Mesenchymal stem cell (in vitro differentiated cells and primary cell): ENCODE measurements around the gene KRT23.

ENCODE experiments used
- DNase-seq: peaks from one replicate; pipeline ENCODE4 v3.0.0-alpha.2; 2013
- H2AFZ ChIP-seq: one replicate; pipeline ENCODE4 v1.6.1; 2013; ENCODE audit warnings: low read depth, mild to moderate bottlenecking, control low read depth, inconsistent platforms, low read length, moderate library complexity
- H2AK5ac ChIP-seq: 2 replicates; pipeline ENCODE4 v1.6.1; 2013; ENCODE audit warnings: low read length, moderate library complexity, mild to moderate bottlenecking, inconsistent platforms; ENCODE audit not compliant: severe bottlenecking
- H2BK120ac ChIP-seq: one replicate; pipeline ENCODE4 v1.6.1; 2013; ENCODE audit warnings: low read depth, mild to moderate bottlenecking, inconsistent platforms, low read length, moderate library complexity
- H2BK12ac ChIP-seq, 2 experiments: one replicate each; pipeline ENCODE4 v1.6.1; 2013; ENCODE audit warnings: inconsistent platforms in 2 of 2, low read length in 2 of 2, mild to moderate bottlenecking in 2 of 2, moderate library complexity in 2 of 2, control low read depth in 1 of 2
- H2BK15ac ChIP-seq: one replicate; pipeline ENCODE4 v1.6.1; 2013; ENCODE audit warnings: mild to moderate bottlenecking, low read depth, inconsistent platforms; ENCODE audit not compliant: poor library complexity, severe bottlenecking
- H2BK5ac ChIP-seq: 2 replicates; pipeline ENCODE4 v1.6.1; 2013; ENCODE audit warnings: low read depth, mild to moderate bottlenecking, low read length, control low read depth, inconsistent platforms; ENCODE audit not compliant: poor library complexity, severe bottlenecking
- H3K14ac ChIP-seq, 2 experiments: one replicate each; pipeline ENCODE4 v1.6.1; 2013; ENCODE audit warnings: inconsistent platforms in 2 of 2, low read length in 2 of 2, control low read depth in 1 of 2, mild to moderate bottlenecking in 1 of 2, moderate library complexity in 1 of 2
- H3K18ac ChIP-seq, 2 experiments: one replicate each; pipeline ENCODE4 v1.6.1; 2013; ENCODE audit warnings: inconsistent platforms in 2 of 2, low read length in 2 of 2, control low read depth in 1 of 2, low read depth in 1 of 2, mild to moderate bottlenecking in 1 of 2
- H3K23ac ChIP-seq, 2 experiments: one replicate each; pipeline ENCODE4 v1.6.1; 2013; ENCODE audit warnings: inconsistent platforms in 2 of 2, low read length in 2 of 2, mild to moderate bottlenecking in 2 of 2, moderate library complexity in 2 of 2, control low read depth in 1 of 2
- H3K27ac ChIP-seq: 2 replicates; pipeline ENCODE4 v1.5.1; 2013; ENCODE audit warnings: mild to moderate bottlenecking, moderate library complexity, low read length, control low read depth, inconsistent platforms; ENCODE audit not compliant: poor library complexity, severe bottlenecking
- H3K27me3 ChIP-seq, 2 experiments: 2 replicates each; pipeline versions ENCODE4 v1.6.1 to v1.7.0; 2013; ENCODE audit warnings: low read length in 2 of 2, mild to moderate bottlenecking in 2 of 2, moderate library complexity in 2 of 2, control low read depth in 1 of 2, inconsistent platforms in 1 of 2; ENCODE audit not compliant: control insufficient read depth in 1 of 2, insufficient read depth in 1 of 2
- H3K36me3 ChIP-seq, 2 experiments: 2 replicates each; pipeline versions ENCODE4 v1.6.1 to v1.7.0; 2013; ENCODE audit warnings: low read length in 2 of 2, control low read depth in 1 of 2, inconsistent platforms in 1 of 2, low read depth in 1 of 2, mild to moderate bottlenecking in 1 of 2; ENCODE audit not compliant: insufficient read depth in 2 of 2, control insufficient read depth in 1 of 2
- H3K4ac ChIP-seq, 2 experiments: one replicate each; pipeline ENCODE4 v1.6.1; 2013; ENCODE audit warnings: inconsistent platforms in 2 of 2, low read length in 2 of 2, mild to moderate bottlenecking in 2 of 2, moderate library complexity in 2 of 2, control low read depth in 1 of 2, low read depth in 1 of 2
- H3K4me1 ChIP-seq: 2 replicates; pipeline ENCODE4 v1.6.1; 2013; ENCODE audit warnings: low read depth, low read length, control low read depth; ENCODE audit not compliant: control insufficient read depth, insufficient read depth
- H3K4me2 ChIP-seq: 2 replicates; pipeline ENCODE4 v1.6.1; 2013; ENCODE audit warnings: low read length, mild to moderate bottlenecking, inconsistent platforms; ENCODE audit not compliant: poor library complexity, severe bottlenecking
- H3K4me3 ChIP-seq, 2 experiments: 2 replicates each; pipeline versions ENCODE4 v1.5.1 to v1.7.0; 2013; ENCODE audit warnings: low read length in 2 of 2, mild to moderate bottlenecking in 2 of 2, control low read depth in 1 of 2, low read depth in 1 of 2; ENCODE audit not compliant: insufficient read depth in 1 of 2
- H3K79me1 ChIP-seq: replicated peaks from 2 replicates; pipeline ENCODE4 v1.6.1; 2013; ENCODE audit warnings: mild to moderate bottlenecking, control low read depth, low read length, inconsistent platforms; ENCODE audit not compliant: poor library complexity, severe bottlenecking
- H3K9ac ChIP-seq: 2 replicates; pipeline ENCODE4 v1.7.0; 2013; ENCODE audit warnings: mild to moderate bottlenecking, low read length, moderate library complexity
- H3K9me3 ChIP-seq: 2 replicates; pipeline ENCODE4 v1.7.0; 2013; ENCODE audit warnings: mild to moderate bottlenecking, low read length; ENCODE audit not compliant: control insufficient read depth
- H4K8ac ChIP-seq: one replicate; pipeline ENCODE4 v1.6.1; 2013; ENCODE audit warnings: inconsistent platforms, mild to moderate bottlenecking, low read length, moderate library complexity
- H4K91ac ChIP-seq: one replicate; pipeline ENCODE4 v1.6.1; 2013; ENCODE audit warnings: mild to moderate bottlenecking, low read length, inconsistent platforms
- WGBS: methylation state at CpG from one replicate; pipeline ENCODE4 v1.1.7; 2013; ENCODE audit warnings: mixed read lengths; 5-methylcytosine and 5-hydroxymethylcytosine counted together

The KRT23 gene

DNA sequence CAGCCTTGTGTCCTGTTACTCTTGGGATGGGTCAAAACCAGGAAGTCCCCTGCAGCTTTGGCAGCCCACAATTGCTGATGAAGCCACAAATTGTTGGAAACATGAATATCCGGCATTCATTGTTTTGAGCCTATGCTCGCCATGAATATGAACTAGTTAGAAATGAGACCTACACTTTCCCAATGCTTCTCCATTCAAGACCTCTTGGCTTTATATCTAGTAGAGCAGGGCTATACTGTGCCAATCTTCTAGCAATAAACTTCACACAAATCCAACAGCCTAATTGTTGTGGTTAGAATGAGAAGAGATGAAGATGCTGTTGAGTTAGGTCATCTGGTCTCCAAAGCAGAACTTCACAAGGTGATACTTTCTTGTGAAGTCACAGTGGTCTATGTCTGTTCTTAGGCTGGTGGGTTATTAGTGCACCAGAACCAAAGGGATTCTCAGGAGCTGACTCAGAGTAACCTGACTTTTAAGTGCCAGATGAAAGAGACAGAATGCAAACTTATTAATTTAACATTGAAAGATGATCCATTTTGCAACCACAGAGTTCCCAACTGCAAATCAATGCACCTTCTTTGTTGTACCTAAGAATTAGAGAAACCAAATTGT is 13.7 kb upstream of the KRT23 start:
- no peak overlapping the region for H3K23ac ChIP-seq
- H4K8ac ChIP-seq: no peak overlapping the region
- H2BK12ac ChIP-seq: no peak overlapping the region
- no peaks in the 10 kb centered on the region for H3K79me1 ChIP-seq
- H4K91ac ChIP-seq: no peak overlapping the region
- H2BK120ac ChIP-seq: no peak overlapping the region
- no peak overlapping the region for H2BK15ac ChIP-seq
- WGBS: 96% methylated on average over 2 of the region's 2 CpGs
- H3K36me3 ChIP-seq: no peaks in the 10 kb centered on the region
- H3K27me3 ChIP-seq: no peaks in the 10 kb centered on the region
- H3K4me2 ChIP-seq: no peak overlapping the region
- no peak overlapping the region for H3K27ac ChIP-seq
- H2AFZ ChIP-seq: no peak overlapping the region
- H3K4me3 ChIP-seq: no peak overlapping the region
- H3K9me3 ChIP-seq: no peaks in the 10 kb centered on the region
- no peak overlapping the region for H3K9ac ChIP-seq
- H3K4me1 ChIP-seq: peaks cover 3% of the 10 kb centered on the region
- no peak overlapping the region for H3K14ac ChIP-seq
- no peak overlapping the region for H2AK5ac ChIP-seq
- no peak for DNase-seq
- H3K4ac ChIP-seq: no peak overlapping the region
- H2BK5ac ChIP-seq: no peak overlapping the region
- no peak overlapping the region for H3K18ac ChIP-seq

GRCh38 chr17:40950176-40950575 is 12.7 kb upstream of the KRT23 start:
- Histone ChIP-seq H3K9me3 (no peaks in the 10 kb centered on the region), H3K4me3 (no peak overlapping the region), H3K36me3 (no peaks in the 10 kb centered on the region), H3K14ac (no peak overlapping the region), H3K4me2 (no peak overlapping the region), H3K23ac (no peak overlapping the region), H2BK15ac (no peak overlapping the region), H2BK120ac (no peak overlapping the region), H4K91ac (no peak overlapping the region), H3K79me1 (no peaks in the 10 kb centered on the region), H4K8ac (no peak overlapping the region), H3K4ac (no peak overlapping the region), H3K9ac (no peak overlapping the region), H2BK12ac (no peak overlapping the region), H3K27me3 (no peaks in the 10 kb centered on the region), H3K4me1 (no peaks in the 10 kb centered on the region), H2BK5ac (no peak overlapping the region), H2AFZ (no peak overlapping the region), H3K18ac (no peak overlapping the region), H2AK5ac (no peak overlapping the region), H3K27ac (no peak overlapping the region)
- no peak for DNase-seq
- WGBS: 85% methylated on average over 7 of the region's 7 CpGs

DNA sequence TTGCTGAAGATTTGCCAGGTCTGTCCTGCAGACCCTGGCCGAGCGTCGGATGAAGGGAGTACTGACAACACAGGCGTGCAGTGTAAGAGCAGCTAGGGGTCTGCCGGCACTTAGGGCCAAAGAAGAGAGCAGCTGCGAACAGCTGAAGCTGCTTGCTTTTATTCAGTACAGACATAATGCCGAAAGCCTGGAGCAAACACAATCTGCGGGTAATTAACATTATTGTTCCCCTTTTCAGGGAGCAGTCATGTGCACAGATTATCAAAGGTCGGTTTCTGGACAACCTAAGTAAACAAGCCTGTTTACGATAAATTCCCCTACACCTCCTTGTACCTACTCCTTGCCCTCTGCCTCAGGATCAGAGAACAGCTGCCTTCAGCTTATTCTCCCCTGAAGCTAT is 12.0 kb upstream of the KRT23 start:
- H3K4ac ChIP-seq: no peak overlapping the region
- no peak overlapping the region for H2BK5ac ChIP-seq
- DNase-seq: no peak
- no peak overlapping the region for H3K4me2 ChIP-seq
- no peaks in the 10 kb centered on the region for H3K79me1 ChIP-seq
- H3K23ac ChIP-seq: no peak overlapping the region
- no peak overlapping the region for H3K4me3 ChIP-seq
- H2BK120ac ChIP-seq: no peak overlapping the region
- H3K27ac ChIP-seq: no peak overlapping the region
- H2BK12ac ChIP-seq: no peak overlapping the region
- no peaks in the 10 kb centered on the region for H3K27me3 ChIP-seq
- H3K18ac ChIP-seq: no peak overlapping the region
- WGBS: 72% methylated on average over 10 of the region's 10 CpGs
- H2AK5ac ChIP-seq: no peak overlapping the region
- H2BK15ac ChIP-seq: no peak overlapping the region
- H4K8ac ChIP-seq: no peak overlapping the region
- no peak overlapping the region for H3K14ac ChIP-seq
- H3K9ac ChIP-seq: peak overlapping the region; percentile 38
- no peak overlapping the region for H2AFZ ChIP-seq
- H3K36me3 ChIP-seq: no peaks in the 10 kb centered on the region
- H3K4me1 ChIP-seq: no peaks in the 10 kb centered on the region
- H3K9me3 ChIP-seq: no peaks in the 10 kb centered on the region
- no peak overlapping the region for H4K91ac ChIP-seq

DNA sequence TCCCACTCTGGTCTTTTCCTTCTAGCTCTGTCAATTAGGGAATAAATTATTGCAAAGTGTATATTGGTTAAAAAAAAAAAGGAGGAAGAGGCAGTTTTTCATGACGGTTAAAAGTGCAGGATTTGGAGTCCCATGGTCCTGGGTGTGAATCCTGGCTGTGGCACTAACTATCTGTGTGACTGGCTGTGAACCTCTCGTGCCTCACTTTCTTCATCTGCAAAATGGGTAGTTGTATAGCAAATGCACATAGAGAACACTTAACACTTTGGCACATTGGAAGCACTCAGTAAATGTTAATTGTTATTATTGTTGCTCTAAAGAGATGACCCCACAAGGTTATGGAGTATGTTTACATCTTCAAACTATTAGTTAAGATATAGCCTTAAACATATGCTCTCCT is 10.5 kb upstream of the KRT23 start:
- H3K14ac ChIP-seq: no peak overlapping the region

More for the DNA sequence above, 10.5 kb upstream of the KRT23 start:
- Histone ChIP-seq H3K36me3 (no peaks in the 10 kb centered on the region), H3K27me3 (no peaks in the 10 kb centered on the region), H2AK5ac (no peak overlapping the region), H3K4me1 (no peaks in the 10 kb centered on the region), H2BK12ac (no peak overlapping the region), H4K8ac (no peak overlapping the region), H3K18ac (no peak overlapping the region), H2BK120ac (no peak overlapping the region), H3K4me3 (no peak overlapping the region), H3K79me1 (no peaks in the 10 kb centered on the region), H3K23ac (no peak overlapping the region), H2BK15ac (no peak overlapping the region), H2AFZ (no peak overlapping the region), H3K27ac (no peak overlapping the region), H3K9ac (no peak overlapping the region), H3K9me3 (no peaks in the 10 kb centered on the region), H4K91ac (no peak overlapping the region), H3K4me2 (no peak overlapping the region), H3K4ac (no peak overlapping the region), H2BK5ac (no peak overlapping the region)
- 88% methylated on average over 1 of the region's 2 CpGs for WGBS
- no peak for DNase-seq
